ENCODE data around the gene DIS3L2. TPM values are rescaled to one million over a fixed set of nuclear protein-coding genes. Genes with fewer than 3 reads are reported as not detected.

The DIS3L2 gene
- total and polyA plus RNA-seq, 12 donors: 20.0 to 54.7 (median 30.5) TPM

DNA sequence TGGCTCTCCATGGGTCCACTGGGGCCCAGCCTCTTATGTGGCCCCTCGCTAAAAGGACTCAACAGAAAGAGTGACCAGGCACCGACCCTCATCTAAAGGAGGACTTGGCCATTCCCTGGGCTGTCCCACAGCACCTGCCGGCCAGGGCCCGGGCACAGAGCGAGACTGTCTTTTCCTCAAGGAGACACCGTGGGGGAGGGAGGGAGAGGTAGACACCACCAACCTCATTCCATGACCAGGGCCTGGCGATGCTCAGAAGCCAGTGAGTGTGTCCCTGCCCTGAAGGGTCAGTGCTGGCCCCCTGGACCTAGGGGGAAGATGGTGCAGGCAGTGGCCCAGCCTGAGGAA is 377.2 kb downstream of the DIS3L2 start:
- H3K36me3 ChIP-seq (replicated peaks in 1 of 2): no peaks in the 10 kb centered on the region
- intact Hi-C loops (cut with DNase I): no loop called here
- DNase-seq: peak in 1 of 7 donors; percentile 14
- no peaks in the 10 kb centered on the region for H3K27me3 ChIP-seq
- WGBS, 4 donors: 90 to 92% (median 91%) methylated on average over 5 to 7 of the region's 7 CpGs
- H3K4me1 ChIP-seq (replicated peaks in 1 of 2): no peaks in the 10 kb centered on the region
- TF ChIP-seq, protein P1, sequence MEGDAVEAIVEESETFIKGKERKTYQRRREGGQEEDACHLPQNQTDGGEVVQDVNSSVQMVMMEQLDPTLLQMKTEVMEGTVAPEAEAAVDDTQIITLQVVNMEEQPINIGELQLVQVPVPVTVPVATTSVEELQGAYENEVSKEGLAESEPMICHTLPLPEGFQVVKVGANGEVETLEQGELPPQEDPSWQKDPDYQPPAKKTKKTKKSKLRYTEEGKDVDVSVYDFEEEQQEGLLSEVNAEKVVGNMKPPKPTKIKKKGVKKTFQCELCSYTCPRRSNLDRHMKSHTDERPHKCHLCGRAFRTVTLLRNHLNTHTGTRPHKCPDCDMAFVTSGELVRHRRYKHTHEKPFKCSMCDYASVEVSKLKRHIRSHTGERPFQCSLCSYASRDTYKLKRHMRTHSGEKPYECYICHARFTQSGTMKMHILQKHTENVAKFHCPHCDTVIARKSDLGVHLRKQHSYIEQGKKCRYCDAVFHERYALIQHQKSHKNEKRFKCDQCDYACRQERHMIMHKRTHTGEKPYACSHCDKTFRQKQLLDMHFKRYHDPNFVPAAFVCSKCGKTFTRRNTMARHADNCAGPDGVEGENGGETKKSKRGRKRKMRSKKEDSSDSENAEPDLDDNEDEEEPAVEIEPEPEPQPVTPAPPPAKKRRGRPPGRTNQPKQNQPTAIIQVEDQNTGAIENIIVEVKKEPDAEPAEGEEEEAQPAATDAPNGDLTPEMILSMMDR (IDR thresholded peaks at IDR 0.05): no peak
- TF ChIP-seq POLR2A (IDR thresholded peaks at IDR 0.05): no peak
- H3K27ac ChIP-seq: no peak overlapping the region
- H3K9me3 ChIP-seq (replicated peaks in 1 of 3): no peaks in the 10 kb centered on the region
- no peak overlapping the region for H3K4me3 ChIP-seq

DNA sequence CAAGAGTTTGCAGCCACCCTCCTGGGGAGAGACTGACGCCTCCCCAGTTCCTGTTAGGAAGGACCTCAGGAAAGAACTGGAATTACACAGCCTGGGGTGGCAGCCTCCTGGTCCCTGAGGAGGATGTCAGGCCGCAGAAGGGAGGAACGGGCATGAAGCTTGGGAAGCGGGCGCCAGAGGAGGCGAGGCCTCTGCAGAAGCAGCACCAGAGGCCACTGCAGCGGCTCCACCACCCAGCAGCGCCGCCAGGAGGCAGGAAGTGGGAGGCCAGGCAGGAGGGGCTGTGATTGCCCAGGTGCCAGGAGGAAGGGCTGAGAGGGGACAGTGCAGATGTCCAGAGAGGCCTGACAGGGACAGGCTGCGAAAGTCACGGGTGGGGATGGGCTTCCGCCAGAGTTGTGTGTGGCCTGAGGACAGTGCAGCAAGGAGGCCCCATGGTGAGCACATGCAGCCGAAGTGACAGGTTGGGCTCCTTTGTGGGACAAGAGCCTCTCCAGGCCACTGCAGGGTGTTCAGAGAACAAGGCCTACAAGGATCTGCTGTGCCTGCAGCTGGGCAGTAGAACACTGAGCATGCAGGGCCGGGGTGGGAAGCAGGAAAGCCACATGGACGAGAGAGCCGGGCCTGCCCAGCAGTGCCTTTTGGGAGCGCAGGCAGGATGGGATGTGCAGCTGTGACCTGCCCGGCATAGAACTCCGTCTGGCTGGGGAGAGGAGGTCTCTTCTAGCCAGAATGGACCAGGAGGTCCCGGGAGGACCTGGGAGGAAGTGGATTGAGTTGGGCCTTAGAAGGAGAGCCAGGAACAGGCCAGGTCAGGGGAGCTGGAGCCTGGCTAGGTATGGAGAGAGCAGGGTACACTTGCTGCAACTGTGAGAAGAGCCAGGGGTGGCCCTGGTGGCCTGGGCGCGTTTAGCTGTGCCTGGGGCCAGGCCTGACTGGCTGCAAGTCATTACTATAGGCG is 377.9 kb downstream of the DIS3L2 start:
- DNase-seq: peak in 1 of 7 donors; percentile 11
- Histone ChIP-seq H3K27ac (no peak overlapping the region), H3K27me3 (no peaks in the 10 kb centered on the region), H3K4me3 (no peak overlapping the region), H3K36me3 (replicated peaks in 1 of 2) (no peaks in the 10 kb centered on the region), H3K4me1 (replicated peaks in 1 of 2) (no peaks in the 10 kb centered on the region), H3K9me3 (replicated peaks in 1 of 3) (no peaks in the 10 kb centered on the region)
- intact Hi-C loops (cut with DNase I): no loop called here
- TF ChIP-seq, protein P1 (IDR thresholded peaks at IDR 0.05): no peak
- no peak for TF ChIP-seq POLR2A (IDR thresholded peaks at IDR 0.05)
- WGBS, 4 donors: 89 to 92% (median 89%) methylated on average over 8 to 23 of the region's 23 CpGs

DNA sequence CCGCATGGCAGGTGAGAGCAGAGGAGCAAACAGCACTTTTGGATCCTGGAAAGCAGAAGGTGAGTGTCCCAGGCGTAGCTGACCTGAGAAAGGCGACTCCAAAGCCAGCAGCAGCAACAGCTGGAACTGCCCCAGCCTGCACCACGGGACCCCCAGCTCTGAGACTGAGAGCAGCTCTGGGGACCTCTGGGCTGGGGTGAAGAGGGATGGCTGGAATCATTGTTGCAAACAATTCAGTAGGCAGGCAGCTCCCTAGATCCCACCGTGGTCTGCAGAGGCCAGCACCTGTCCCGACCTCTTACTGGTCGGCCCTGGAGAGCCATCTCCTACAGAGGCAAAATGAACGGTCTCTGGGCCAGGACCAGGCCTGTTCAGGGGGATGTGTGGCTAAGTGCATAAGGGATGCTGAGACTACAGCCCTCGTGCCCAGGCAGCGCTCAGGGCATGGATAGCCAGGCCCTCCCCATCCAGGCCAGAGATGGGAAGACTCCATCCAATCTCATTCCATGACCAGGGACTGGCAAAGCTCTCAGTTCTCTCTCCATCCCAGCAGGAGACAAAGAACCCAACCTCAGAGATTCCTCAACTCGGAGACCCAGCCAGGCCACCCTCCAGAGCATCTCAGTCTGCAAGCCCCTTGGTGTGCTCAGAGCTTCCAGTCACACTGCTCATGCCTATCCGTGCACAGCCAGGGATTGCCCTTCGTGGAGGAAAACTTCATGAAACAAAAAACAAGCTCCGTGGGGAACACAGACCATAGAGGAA is 378.8 kb downstream of the DIS3L2 start:
- H3K27me3 ChIP-seq: no peaks in the 10 kb centered on the region
- H3K4me1 ChIP-seq (replicated peaks in 1 of 2): no peaks in the 10 kb centered on the region
- WGBS, 4 donors: 88 to 95% (median 92%) methylated on average over 6 to 14 of the region's 14 CpGs
- no peak overlapping the region for H3K27ac ChIP-seq
- DNase-seq: peak in 1 of 7 donors; percentile 10
- no peak for TF ChIP-seq POLR2A (IDR thresholded peaks at IDR 0.05)
- intact Hi-C loops (cut with DNase I): no loop called here
- no peaks in the 10 kb centered on the region for H3K9me3 ChIP-seq (replicated peaks in 1 of 3)
- H3K4me3 ChIP-seq: no peak overlapping the region
- no peaks in the 10 kb centered on the region for H3K36me3 ChIP-seq (replicated peaks in 1 of 2)

DNA sequence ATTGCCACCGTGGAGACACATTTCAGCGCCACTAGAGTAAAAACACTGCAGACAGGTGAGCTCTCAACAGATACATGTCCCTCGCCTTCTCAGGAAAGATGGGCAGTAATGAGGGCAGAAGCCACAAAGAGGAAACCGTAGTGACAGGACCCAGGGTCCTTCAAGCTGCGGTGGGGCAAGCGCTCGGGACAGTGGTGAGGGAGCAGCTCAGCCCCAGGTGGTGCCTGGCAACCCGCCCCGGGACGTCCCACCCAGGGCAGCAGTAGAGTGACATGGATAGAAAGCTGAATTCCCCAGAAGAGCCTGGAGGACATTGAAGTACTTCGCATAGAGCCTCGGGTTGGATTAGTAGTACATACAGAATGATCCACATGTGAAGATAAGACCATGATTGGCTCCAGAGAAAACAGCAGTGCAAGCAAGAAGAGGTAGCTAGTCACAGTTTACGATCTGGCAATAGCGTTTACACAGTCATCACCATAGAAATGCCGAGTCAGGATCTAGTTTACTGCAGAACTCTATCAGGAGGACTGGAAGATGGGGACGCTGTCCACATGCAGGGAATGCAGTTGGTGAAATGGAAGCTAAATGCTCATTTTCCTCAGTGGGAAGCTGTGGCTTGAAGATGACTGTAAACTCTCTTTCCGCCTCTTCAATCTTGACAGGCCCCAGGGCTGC is 379.7 kb downstream of the DIS3L2 start:
- H3K9me3 ChIP-seq (replicated peaks in 1 of 3): no peaks in the 10 kb centered on the region
- no peak overlapping the region for H3K27ac ChIP-seq
- DNase-seq: peak in 1 of 7 donors; percentile 1
- intact Hi-C loops (cut with DNase I): no loop called here
- no peaks in the 10 kb centered on the region for H3K4me1 ChIP-seq (replicated peaks in 1 of 2)
- TF ChIP-seq POLR2A (IDR thresholded peaks at IDR 0.05): no peak
- TF ChIP-seq, protein P1 (IDR thresholded peaks at IDR 0.05): no peak
- H3K36me3 ChIP-seq (replicated peaks in 1 of 2): no peaks in the 10 kb centered on the region
- no peaks in the 10 kb centered on the region for H3K27me3 ChIP-seq
- 90 to 95% (median 92%) methylated on average over 17 of the region's 17 CpGs for WGBS, 4 donors
- no peak overlapping the region for H3K4me3 ChIP-seq
